ENCODE measurements around the gene WWC2.
A peak's percentile ranks its signal among the peaks of the same experiment; 100 is the strongest.
"Not testable (repeated sequence)": the region's sequence is repeated elsewhere in the genome, so short reads cannot be mapped to it uniquely, and the experiment has no call there.

WWC2 gene

GRCh38 chr4:183304067-183304466, 205.0 kb downstream of the WWC2 start:
- DNase-seq = no peak

- DNase-seq = no peak
These were observed 205.5 kb downstream of the WWC2 start for GRCh38 chr4:183304538-183304937.

GRCh38 chr4:183306811-183307210, 207.8 kb downstream of the WWC2 start:
- DNase-seq = no peak

- no peak for DNase-seq
These were observed 213.8 kb downstream of the WWC2 start for GRCh38 chr4:183312841-183313240.

- DNase-seq = no peak
These were observed 215.3 kb downstream of the WWC2 start for GRCh38 chr4:183314336-183314735.

- DNase-seq = no peak
These were observed 215.7 kb downstream of the WWC2 start for GRCh38 chr4:183314806-183315205.

- no peak for DNase-seq
These were observed 219.6 kb downstream of the WWC2 start for GRCh38 chr4:183318656-183319055.

GRCh38 chr4:183320211-183321059, 221.4 kb downstream of the WWC2 start, which contains the start of gene CLDN22:
Gene CLDN22, minus strand, starts transcription at chr4:183320276. Its CDS starts 58 bp downstream, at chr4:183320218.
- no peak for DNase-seq

- DNase-seq = no peak
These were observed 222.0 kb downstream of the WWC2 start for GRCh38 chr4:183321079-183321478.

- no peak for DNase-seq
These were observed 222.5 kb downstream of the WWC2 start for GRCh38 chr4:183321516-183321915.

GRCh38 chr4:183322326-183322725, 223.3 kb downstream of the WWC2 start, which contains the start of gene CLDN24:
Gene CLDN24, minus strand, starts transcription at chr4:183322426. Its CDS starts 0 bp downstream, at chr4:183322426.
- no peak for DNase-seq

- peak; percentile 55 for DNase-seq
These were observed 224.2 kb downstream of the WWC2 start for GRCh38 chr4:183323295-183323694.

- not testable (repeated sequence) for DNase-seq
These were observed 225.0 kb downstream of the WWC2 start for GRCh38 chr4:183324056-183324455.

- peak; percentile 31 for DNase-seq
These were observed 225.6 kb downstream of the WWC2 start for GRCh38 chr4:183324619-183325018.

- DNase-seq = not testable (repeated sequence)
These were observed 227.3 kb downstream of the WWC2 start for GRCh38 chr4:183326387-183326786.

GRCh38 chr4:183326853-183327252, 227.8 kb downstream of the WWC2 start:
- DNase-seq = no peak

- DNase-seq = peak; percentile 52
These were observed 228.8 kb downstream of the WWC2 start for GRCh38 chr4:183327827-183328226.

- DNase-seq = peak; percentile 37
These were observed 229.8 kb downstream of the WWC2 start for GRCh38 chr4:183328832-183329231.

GRCh38 chr4:183329244-183329643, 230.2 kb downstream of the WWC2 start:
- DNase-seq = no peak

GRCh38 chr4:183329954-183330742, 231.1 kb downstream of the WWC2 start:
- DNase-seq = peak; percentile 34

GRCh38 chr4:183330841-183331240, 231.8 kb downstream of the WWC2 start:
- DNase-seq = no peak

GRCh38 chr4:183332447-183332846, 233.4 kb downstream of the WWC2 start:
- DNase-seq = peak; percentile 38

GRCh38 chr4:183333202-183333601, 234.1 kb downstream of the WWC2 start:
- DNase-seq = peak; percentile 33

- DNase-seq = peak; percentile 60
These were observed 234.9 kb downstream of the WWC2 start for GRCh38 chr4:183333983-183334382.
